MCF 10A (cell line): ENCODE results near the gene BOC. TPM values are rescaled to one million over a fixed set of nuclear protein-coding genes. Genes with fewer than 3 reads are reported as not detected.

ENCODE experiments used
- BruUV-seq: library from RNA; stranded (reverse); fragments of 400-500 nt; replicated peaks from 2 replicates; lab custom pipeline; 2021; lab: Mats Ljungman, UMichigan
- CTCF ChIA-PET: fragments of 300-600 bp; sonication (Branson Sonifier 250); formaldehyde crosslinking; extraction: SDS; loops from one replicate; lab custom pipeline; 2021; ENCODE audit warnings: antibody characterized with exemption, inconsistent platforms; lab: Yijun Ruan, JAX
- POLR2A ChIA-PET: fragments of 300-600, 350-650 bp; sonication (Branson Sonifier 250); formaldehyde crosslinking; extraction: SDS; loops from one replicate; lab custom pipeline; 2020; ENCODE audit warnings: antibody characterized with exemption, inconsistent platforms; lab: Yijun Ruan, JAX
- DNase-seq: peaks from one replicate; pipeline ENCODE4 v3.0.0-alpha.2; 2018; ENCODE audit not compliant: unreplicated experiment
- H3K27ac Mint-ChIP-seq: one replicate; pipeline ENCODE4 v1.8.0; 2022; ENCODE audit warnings: mild to moderate bottlenecking, low read depth, mixed read lengths; ENCODE audit not compliant: unreplicated experiment
- H3K27me3 Mint-ChIP-seq: one replicate; pipeline ENCODE4 v1.8.0; 2022; ENCODE audit warnings: mixed read lengths; ENCODE audit not compliant: insufficient read depth, unreplicated experiment
- H3K36me3 Mint-ChIP-seq: one replicate; pipeline ENCODE4 v1.8.0; 2022; ENCODE audit warnings: mild to moderate bottlenecking, moderate library complexity, mixed read lengths; ENCODE audit not compliant: insufficient read depth, unreplicated experiment
- H3K4me1 Mint-ChIP-seq: one replicate; pipeline ENCODE4 v1.8.0; 2022; ENCODE audit warnings: mixed read lengths; ENCODE audit not compliant: insufficient read depth, unreplicated experiment
- H3K4me3 Mint-ChIP-seq: one replicate; pipeline ENCODE4 v1.8.0; 2022; ENCODE audit warnings: mild to moderate bottlenecking, moderate library complexity, mixed read lengths; ENCODE audit not compliant: unreplicated experiment
- H3K9me3 Mint-ChIP-seq: one replicate; pipeline ENCODE4 v1.8.0; 2022; ENCODE audit warnings: mixed read lengths; ENCODE audit not compliant: unreplicated experiment
- CTCF ChIP-seq: fragments of 200-600 bp; IDR thresholded peaks from one replicate; pipeline ENCODE4 v1.8.0; 2022; ENCODE audit warnings: antibody characterized with exemption, mild to moderate bottlenecking; ENCODE audit not compliant: unreplicated experiment
- intact Hi-C: fragments of 100-400 bp; cut with micrococcal nuclease; formaldehyde crosslinking; loops from 2 replicates; pipeline ENCODE4 v1.14.1; 2022
- total RNA-seq: library from RNA; stranded (reverse); gene quantifications from 2 replicates; pipeline ENCODE4 v1.2.3, GENCODE V29; 2022

BOC gene
- total RNA-seq, 1 experiment from 2014 or later: 1.8 TPM

- no peak for DNase-seq
- Mint-ChIP-seq H3K4me1 (no peaks in the 10 kb centered on the region), H3K9me3 (no peaks in the 10 kb centered on the region), H3K27me3 (no peaks in the 10 kb centered on the region), H3K27ac (no peak overlapping the region), H3K36me3 (no peaks in the 10 kb centered on the region), H3K4me3 (no peak overlapping the region)
- BruUV-seq: no TSS peak
- CTCF ChIA-PET: interaction anchor here (1.0 to 1.4 kb wide), 2 partner anchors 8 to 17 kb away, joined by 3 to 4 read pairs; no protein-coding TSS in a partner anchor
- TF ChIP-seq CTCF: no peak
- POLR2A ChIA-PET: interaction anchor here (0.7 kb wide), 1 partner anchor 9 kb away, joined by 3 read pairs; no protein-coding TSS in a partner anchor
- intact Hi-C loops: no loop called here
These were observed 59.8 kb downstream of the BOC start for GRCh38 chr3:113271189-113271588.

- no peaks in the 10 kb centered on the region for H3K9me3 Mint-ChIP-seq
- TF ChIP-seq CTCF: no peak
- no peak for DNase-seq
- no peak overlapping the region for H3K27ac Mint-ChIP-seq
- H3K27me3 Mint-ChIP-seq: no peaks in the 10 kb centered on the region
- intact Hi-C loops: no loop called here
- no TSS peak for BruUV-seq
- ChIA-PET CTCF (interaction anchor here (0.5 to 1.4 kb wide), 3 partner anchors 8 to 42 kb away, joined by 3 to 4 read pairs (median 3); no protein-coding TSS in a partner anchor), POLR2A (interaction anchor here (0.6 to 0.7 kb wide), 2 partner anchors 10 to 63 kb away, joined by 3 read pairs; no protein-coding TSS in a partner anchor)
- H3K36me3 Mint-ChIP-seq: no peaks in the 10 kb centered on the region
- no peaks in the 10 kb centered on the region for H3K4me1 Mint-ChIP-seq
- no peak overlapping the region for H3K4me3 Mint-ChIP-seq
These were observed 60.4 kb downstream of the BOC start for GRCh38 chr3:113271594-113272384.

GRCh38 chr3:113272385-113272779, 61.0 kb downstream of the BOC start:
- POLR2A ChIA-PET: no interaction called here

More at GRCh38 chr3:113272385-113272779, 61.0 kb downstream of the BOC start:
- intact Hi-C loops: no loop called here
- no peaks in the 10 kb centered on the region for H3K9me3 Mint-ChIP-seq
- DNase-seq: no peak
- CTCF ChIA-PET: interaction anchor here (0.5 to 1.3 kb wide), 4 partner anchors 15 to 339 kb away, joined by 3 to 5 read pairs (median 4); no protein-coding TSS in a partner anchor
- H3K27me3 Mint-ChIP-seq: no peaks in the 10 kb centered on the region
- TF ChIP-seq CTCF: no peak
- H3K27ac Mint-ChIP-seq: no peak overlapping the region
- H3K36me3 Mint-ChIP-seq: no peaks in the 10 kb centered on the region
- no peak overlapping the region for H3K4me3 Mint-ChIP-seq
- no peaks in the 10 kb centered on the region for H3K4me1 Mint-ChIP-seq
- no TSS peak for BruUV-seq
